ENCODE data around the gene C2orf15.

DNA sequence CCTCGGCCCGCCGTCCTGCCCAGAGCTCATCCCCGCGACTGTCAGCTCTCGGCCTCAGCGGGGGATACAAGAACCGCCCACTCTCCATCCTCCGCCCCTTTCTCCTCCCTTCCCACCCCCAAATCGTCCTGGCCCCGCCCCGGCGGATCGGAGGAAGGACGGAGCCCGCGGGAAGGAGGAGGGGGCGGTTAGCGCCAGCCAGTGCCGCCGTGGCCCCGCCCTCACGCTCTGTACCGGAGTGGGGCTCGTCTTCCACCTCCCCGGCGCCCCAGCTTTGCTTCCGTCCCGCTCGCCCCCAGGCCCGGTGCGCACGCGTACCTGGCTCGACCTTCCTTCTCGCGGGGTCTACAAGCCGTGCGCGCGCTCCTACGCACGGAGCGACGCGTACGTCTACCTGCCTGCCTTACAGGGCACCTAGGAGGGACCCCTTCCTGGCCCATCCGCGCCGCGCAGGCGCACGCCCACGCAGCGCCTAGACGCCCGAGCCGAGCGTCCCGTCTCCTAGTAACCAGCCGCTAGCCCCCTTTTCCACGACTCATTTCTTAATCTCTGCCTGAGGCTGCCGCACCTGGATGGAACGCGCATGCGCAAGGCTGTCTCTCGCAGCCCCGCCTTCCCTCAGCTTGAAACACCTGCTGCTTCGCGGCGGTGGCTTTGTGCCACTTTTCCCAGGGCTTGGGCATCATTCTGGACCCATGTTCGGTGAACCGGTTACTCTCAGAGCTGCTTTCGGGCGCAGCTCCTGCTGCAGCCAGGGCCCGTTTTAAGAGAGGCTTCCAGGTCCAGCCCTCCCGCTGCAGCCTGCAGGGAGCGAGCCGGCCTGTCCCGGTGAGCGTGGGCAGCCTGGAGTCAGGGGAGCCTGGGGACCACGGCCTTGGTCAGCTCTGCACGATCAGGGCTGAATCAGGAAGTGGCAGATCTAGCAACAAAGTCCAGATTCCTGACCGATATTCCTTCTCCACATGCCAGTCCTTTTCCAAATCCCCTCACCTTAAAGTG, at the start of gene C2orf15:
- TF ChIP-seq CTCF (IDR thresholded peaks at IDR 0.05; ENCODE audit: poor library complexity) = no peak
- TF ChIP-seq EZH2 (IDR thresholded peaks at IDR 0.05; ENCODE audit: borderline replicate concordance) = no peak
- TF ChIP-seq EZH2phosphoT487 (IDR thresholded peaks at IDR 0.05; ENCODE audit: low read depth, severe bottlenecking, unreplicated experiment) = no peak

Measured in hepatocyte (in vitro differentiated cells).